ENCODE data around the gene TTN.

The TTN gene

DNA sequence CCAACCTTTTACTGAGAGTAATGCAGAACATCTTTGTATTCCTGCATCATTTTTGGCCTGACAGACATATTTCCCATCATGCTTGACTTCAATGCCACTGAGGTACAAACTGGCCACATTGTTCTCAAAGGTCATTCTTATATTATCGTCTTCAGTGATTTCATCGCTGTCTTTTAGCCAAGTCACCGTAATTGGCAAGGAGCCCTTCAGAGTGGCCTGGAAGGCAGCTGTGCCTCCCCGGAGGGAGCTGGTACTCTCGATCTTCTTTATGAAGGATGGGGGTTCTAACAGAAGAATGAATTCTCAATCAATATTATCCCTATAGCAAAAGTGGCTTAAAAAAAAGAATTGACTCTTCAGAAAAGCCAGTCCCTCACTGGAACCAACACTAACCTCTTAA lies 75.9 kb downstream of the TTN start:
- H3K4me3 ChIP-seq (ENCODE audit: low read length): no peak overlapping the region
- TF ChIP-seq CTCF (conservative IDR thresholded peaks at IDR 0.05; ENCODE audit: low read length): no peak
- no peak for DNase-seq (ENCODE audit: low read depth)

DNA sequence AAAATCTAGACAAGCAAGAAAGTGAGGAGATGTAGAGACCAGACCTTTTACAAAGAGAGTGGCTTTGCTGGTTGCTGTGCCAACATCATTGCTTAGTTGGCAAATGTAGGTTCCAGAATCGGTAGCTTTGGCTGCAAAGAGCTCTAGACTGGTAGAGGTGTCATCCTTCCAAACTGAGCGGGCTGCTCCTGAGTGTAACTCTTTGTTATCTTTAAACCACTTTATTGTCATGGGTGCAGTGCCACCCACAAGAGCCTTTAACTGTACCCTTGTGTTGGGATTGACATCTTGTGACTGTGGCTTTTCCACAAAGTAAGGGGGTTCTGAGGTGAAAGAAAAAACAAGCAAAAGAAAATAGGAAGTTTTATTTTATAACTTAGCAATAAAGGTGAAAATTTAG lies 77.2 kb downstream of the TTN start:
- DNase-seq (ENCODE audit: low read depth): no peak
- H3K4me3 ChIP-seq (ENCODE audit: low read length): no peak overlapping the region
- no peak for TF ChIP-seq CTCF (conservative IDR thresholded peaks at IDR 0.05; ENCODE audit: low read length)

GRCh38 chr2:178723786-178724346 lies 83.4 kb downstream of the TTN start:
- H3K4me3 ChIP-seq (ENCODE audit: low read length): no peak overlapping the region
- TF ChIP-seq CTCF (conservative IDR thresholded peaks at IDR 0.05; ENCODE audit: low read length): no peak
- no peak for DNase-seq (ENCODE audit: low read depth)

DNA sequence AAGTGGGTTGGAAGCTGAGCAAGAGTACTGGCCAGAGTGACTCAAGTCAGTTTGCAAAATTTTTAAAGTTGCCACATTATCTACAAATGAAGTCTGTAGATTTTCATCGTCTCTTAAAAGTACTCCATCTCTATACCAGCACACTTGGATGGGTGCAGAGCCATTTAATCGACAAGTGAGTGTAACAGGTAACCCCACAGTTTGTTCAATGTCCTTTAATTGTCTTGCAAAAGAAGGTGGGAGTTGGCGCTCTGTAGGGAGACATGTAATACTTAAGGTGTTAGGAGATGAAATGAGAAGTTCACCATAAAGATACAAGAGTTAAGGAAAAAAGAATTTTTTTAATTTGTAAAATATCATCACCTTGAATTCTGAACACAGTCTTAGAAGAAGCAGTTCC lies 84.9 kb downstream of the TTN start:
- no peak for DNase-seq (ENCODE audit: low read depth)

DNA sequence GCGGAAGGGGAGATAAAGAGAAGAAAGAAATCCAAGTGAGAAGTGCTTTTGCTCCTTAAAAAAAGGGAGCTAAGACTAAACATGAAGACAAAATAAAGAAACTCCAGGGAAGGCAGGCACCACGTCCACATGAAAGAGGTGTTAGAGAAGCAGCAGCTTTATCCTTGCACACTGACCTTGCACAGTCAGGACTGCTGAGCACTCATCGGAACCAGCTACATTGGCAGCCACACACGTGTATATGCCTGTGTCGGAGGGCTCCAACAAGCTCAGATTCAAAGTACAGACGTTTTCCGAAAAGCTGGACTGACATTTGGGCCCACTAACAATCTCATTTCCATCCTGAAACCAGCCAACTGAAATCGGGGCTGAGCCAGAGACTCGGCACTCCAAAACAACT lies 88.2 kb downstream of the TTN start:
- TF ChIP-seq CTCF (conservative IDR thresholded peaks at IDR 0.05; ENCODE audit: low read length): no peak
- no peak for DNase-seq (ENCODE audit: low read depth)

More for the DNA sequence above, 84.9 kb downstream of the TTN start:
- no peak for TF ChIP-seq CTCF (conservative IDR thresholded peaks at IDR 0.05; ENCODE audit: low read length)
- no peak overlapping the region for H3K4me3 ChIP-seq (ENCODE audit: low read length)

GRCh38 chr2:178718283-178718682 lies 88.9 kb downstream of the TTN start:
- TF ChIP-seq CTCF (conservative IDR thresholded peaks at IDR 0.05; ENCODE audit: low read length): no peak
- H3K4me3 ChIP-seq (ENCODE audit: low read length): no peak overlapping the region
- DNase-seq (ENCODE audit: low read depth): no peak

More for the DNA sequence above, 88.2 kb downstream of the TTN start:
- no peak overlapping the region for H3K4me3 ChIP-seq (ENCODE audit: low read length)

DNA sequence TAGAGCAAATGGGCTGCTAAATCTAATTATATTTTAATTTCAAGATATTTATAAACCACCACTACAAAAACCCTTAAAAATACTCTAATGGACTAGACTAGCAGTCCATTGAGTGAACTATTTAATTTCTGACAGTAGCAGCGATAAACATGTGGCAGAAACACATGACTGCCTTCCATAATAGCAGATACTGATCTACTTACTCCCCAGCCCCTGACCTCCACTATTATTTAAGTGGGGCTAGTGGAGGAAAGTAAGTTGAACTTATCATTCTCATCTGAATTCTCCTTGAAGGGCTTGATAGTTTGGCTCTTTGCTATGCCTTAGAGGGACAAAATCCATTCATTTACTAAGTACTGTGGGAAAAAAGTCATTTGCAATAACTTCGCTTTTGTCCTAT lies 90.8 kb downstream of the TTN start:
- no peak for TF ChIP-seq CTCF (conservative IDR thresholded peaks at IDR 0.05; ENCODE audit: low read length)
- DNase-seq (ENCODE audit: low read depth): no peak
- H3K4me3 ChIP-seq (ENCODE audit: low read length): no peak overlapping the region

Data from AG10803 (cell line).